GM19025 (cell line): Measurements from ENCODE around the gene PLEKHG5.

Source experiments
- ATAC-seq: cut with Tn5 transposase; IDR thresholded peaks from one replicate; pipeline ENCODE4 v1.9.1; 2021; ENCODE audit warnings: mild to moderate bottlenecking, low read depth, moderate library complexity; ENCODE audit not compliant: unreplicated experiment

PLEKHG5 gene

DNA sequence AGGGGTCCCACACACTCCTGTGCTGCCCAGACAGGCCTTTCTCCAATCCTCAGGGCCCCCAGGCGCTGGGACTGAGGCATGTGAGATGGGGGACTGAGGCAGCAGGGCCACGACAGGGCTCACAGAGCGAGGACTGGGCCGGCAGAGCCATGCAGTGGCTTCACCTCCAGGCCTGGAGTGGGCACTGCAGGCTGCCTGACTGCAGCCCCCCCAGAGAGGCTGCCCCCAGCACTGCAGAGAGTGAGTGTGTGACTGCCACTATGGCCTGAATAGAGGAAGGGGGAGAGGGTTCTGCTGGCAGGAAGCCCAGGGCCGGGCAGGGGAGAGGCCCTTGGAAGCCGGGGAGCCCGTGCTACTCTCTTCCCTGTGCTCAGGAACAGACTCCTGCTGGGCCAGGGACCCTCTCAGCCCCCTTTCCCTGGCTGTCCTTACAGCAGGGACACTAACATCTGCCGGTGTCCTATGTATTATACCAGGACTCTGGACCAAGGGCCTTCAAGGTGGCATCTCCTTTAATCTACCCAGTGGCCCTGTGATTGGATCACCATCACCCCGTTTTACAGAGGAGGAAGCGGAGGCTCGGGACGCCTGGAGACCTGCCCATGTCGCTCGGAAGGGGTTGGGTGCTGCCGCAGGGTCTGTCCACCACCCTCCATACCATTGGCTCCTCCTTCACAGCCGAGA is 20.2 kb upstream of the PLEKHG5 start:
- ATAC-seq = no peak

DNA sequence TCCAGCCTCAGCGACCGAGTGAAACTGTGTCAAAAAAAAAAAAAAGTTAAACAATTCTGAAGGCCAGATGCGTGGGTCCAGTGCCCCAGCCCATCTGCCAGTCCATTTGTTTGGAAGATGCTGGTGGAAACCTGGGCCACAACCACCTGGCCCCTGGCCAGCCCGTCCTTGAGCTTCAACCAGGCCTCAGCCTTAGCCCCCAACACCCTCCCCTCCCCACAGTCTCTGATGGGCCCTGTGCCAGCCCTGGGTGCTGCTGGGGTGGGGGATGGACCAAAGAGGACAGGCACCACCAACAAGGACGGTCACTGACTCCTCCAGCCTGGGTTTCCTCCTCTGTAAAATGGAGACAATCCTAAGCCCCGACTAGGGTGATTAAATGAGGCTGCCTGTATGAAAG is 19.6 kb upstream of the PLEKHG5 start:
- no peak for ATAC-seq

DNA sequence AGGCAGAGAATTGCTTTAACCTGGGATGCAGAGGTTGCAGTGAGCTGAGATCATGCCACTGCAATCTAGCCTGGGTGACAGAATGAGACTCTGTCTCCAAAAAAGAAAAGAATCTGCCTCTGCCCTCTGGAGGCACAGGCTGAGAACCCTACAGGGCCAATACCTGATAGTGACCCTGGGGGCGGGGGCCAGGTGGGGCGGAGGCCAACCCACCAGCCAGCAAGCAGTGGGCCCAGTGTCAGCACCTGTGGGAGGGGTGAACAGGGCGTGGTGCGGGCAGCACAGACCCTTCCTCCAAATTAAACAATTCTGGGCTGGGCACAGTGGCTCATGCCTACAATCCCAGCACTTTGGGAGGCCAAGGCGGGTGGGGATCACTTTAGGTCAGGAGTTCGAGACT is 19.0 kb upstream of the PLEKHG5 start:
- no peak for ATAC-seq

DNA sequence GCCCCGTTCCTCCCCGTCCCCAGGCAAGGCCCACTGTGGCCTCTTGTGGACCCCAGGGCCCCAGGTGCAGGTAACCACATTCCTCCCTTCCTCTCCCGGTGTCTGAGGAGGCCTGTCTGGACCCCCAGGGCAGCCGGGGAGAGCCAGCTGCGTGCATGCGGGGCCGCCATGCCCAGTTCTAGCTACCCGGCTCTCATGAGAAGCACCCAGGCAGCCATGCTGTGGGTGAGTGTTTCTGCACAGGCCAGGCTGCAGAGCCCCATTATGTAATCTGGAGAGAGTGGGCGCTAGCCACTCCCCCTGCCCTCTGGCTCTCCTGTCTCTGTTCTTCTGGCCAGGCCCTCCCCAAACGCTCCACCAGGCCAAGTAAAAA is 18.4 kb upstream of the PLEKHG5 start:
- no peak for ATAC-seq

DNA sequence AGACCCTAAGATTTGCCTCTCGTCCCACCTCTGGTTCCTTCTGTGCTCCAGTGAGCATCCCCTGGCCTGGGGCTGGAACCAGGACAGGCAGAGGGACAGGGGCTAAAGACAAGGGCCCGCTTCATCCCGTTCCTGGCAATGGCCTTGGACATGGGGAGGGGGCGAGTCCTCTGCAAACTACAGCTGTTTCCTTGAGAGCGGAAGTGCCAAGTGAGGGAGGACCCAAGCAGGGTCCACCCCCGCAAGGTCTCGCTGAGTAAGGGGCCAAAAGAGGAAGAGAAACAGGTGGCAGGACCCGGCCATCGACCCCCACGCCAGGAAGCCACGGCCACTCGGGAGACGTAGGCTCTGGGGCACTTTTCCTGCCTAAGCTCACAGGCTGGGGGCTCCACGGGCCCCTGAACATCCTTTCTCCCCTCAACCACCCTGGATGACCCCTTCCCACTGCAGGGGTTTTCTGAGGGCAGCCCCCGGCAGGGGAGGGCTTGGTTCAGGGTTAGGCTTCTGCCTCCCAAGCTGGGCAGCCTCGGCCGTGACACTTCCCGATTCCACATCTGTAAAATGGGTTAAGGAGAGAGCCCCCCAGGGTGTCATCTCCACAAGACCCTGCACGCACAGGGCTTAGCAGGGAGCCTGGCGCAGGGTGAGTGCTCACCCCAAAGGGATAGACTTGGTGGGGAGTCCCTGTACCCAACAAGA is 17.9 kb upstream of the PLEKHG5 start:
- no peak for ATAC-seq

DNA sequence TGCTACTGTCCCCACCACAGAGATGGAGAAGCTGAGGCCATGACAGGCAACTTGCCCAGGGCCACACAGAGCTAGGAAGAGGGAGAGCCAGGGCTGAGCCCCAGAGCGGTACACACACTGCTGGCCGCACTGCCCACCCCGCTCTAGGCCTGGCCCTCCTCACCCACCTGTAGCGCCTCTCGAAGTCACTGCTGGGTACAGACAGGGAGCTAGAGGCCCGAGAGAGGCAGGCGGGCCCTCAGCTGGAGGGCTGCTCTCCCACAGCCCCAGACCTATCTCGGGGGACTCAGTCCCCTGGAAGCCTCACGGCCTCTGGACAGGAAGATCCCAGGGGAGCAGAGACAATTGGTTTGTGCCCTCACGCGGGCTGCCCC is 17.3 kb upstream of the PLEKHG5 start:
- no peak for ATAC-seq

DNA sequence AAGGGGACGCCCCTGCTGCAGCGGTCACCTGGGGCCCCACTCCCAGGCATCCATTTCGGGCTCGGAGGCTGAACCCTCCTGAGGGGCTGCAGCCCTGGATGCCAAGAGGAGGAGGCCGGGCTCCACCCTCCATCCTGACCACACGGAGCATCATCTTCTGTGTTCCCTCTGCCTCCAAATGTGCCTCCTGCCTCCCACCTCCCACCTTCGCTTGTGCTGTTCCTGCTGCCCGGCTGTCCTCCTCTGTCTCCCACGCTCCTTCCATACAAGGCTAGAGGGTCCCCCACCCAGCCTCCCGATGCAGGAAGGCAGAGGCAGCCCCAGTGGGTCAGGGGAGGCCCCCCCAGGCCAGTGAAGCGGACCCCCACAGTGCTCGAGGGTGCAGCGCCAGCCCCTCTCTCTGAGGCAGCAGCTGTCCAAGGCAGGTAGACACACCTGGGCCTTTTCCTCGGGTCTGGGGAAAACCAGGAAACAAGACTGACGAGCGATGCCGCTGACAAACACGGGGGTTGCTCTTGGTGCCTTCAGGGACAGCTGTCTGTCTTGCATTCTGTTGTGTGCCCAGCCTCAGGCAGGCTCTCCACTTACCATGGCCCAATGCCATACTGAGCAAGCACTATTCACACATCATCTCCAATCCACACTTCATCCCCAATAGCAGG is 16.8 kb upstream of the PLEKHG5 start:
- no peak for ATAC-seq

DNA sequence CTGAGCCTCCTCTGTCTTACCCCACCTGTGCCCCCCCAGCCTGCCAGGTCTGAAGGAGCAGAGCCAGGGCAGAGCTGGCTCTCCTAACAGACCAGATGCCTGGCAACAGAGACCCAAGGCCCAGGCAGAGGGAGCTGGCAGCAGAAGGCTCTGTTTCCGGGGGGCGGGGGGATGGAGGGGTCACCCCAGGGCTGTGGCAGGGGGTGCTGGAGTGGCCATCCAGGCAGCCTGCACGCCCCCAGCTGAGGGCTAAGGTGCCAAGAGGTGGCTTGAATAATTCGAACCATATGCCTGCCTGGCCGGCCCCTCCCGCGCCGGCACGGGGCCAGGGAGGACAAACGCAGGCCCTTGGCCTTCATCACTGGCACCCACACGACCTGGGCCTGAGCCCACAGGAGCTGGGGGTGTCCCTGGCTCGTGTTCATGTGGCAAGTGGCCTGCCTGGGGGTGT is 16.0 kb upstream of the PLEKHG5 start:
- ATAC-seq = no peak

DNA sequence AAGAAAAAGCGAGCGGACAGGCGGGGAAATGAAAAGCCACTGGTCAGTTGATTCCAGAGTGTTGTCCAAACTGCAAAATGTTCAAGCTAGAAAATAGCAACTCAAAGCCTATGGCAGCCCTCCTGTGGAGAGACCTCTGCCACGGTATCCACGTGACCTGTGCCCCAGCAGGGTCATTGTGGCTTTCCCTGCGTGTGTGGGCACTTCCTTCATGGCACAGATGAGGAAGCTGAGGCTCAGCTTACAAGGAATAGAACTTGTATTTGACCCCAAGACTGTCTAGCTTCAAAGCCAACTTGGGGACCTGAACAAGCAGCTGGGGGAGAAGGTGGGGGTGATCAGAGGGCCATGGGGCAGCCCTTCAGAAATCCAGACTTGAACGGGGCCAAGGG is 15.6 kb upstream of the PLEKHG5 start:
- no peak for ATAC-seq

DNA sequence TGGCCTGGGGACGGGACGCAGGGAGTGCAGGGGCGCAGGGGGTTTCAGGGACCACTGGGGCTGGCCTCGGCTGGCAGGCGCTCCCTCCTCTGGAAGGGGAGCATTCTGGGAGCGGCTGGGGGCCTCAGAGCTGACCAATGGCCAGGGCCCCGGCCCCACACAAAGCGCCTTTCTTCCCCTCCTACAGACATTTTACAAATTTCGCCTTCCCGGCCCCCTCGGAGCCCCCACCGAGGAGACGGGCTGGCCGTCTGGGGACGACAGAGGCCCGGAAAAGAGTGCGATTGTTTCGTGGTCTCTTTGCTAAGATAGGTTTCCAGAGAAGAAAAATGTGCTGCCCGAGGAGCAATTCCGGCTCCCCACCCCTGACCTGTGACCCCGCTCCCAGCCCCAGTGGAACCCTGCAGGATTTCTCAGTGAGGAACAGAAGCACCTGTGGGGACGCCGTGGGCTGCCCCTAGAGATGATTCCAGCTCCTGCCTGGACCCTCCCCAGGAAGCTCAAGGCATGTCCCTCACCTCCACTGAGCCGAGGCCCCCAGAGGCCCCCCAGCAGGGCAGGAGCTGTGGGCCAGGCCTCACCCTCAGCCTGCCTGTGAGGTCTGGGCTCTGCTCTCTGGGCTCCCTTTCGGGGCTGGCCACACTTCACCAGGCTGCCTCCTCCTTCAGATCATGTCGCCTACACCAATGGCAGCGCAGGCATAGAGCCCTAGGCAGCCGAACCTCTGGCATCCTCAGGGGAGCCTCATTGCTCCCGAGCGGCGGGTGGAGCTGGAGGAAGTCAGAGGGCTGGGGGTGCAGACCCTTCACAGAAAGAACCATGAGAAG is 15.0 kb upstream of the PLEKHG5 start:
- ATAC-seq = no peak

DNA sequence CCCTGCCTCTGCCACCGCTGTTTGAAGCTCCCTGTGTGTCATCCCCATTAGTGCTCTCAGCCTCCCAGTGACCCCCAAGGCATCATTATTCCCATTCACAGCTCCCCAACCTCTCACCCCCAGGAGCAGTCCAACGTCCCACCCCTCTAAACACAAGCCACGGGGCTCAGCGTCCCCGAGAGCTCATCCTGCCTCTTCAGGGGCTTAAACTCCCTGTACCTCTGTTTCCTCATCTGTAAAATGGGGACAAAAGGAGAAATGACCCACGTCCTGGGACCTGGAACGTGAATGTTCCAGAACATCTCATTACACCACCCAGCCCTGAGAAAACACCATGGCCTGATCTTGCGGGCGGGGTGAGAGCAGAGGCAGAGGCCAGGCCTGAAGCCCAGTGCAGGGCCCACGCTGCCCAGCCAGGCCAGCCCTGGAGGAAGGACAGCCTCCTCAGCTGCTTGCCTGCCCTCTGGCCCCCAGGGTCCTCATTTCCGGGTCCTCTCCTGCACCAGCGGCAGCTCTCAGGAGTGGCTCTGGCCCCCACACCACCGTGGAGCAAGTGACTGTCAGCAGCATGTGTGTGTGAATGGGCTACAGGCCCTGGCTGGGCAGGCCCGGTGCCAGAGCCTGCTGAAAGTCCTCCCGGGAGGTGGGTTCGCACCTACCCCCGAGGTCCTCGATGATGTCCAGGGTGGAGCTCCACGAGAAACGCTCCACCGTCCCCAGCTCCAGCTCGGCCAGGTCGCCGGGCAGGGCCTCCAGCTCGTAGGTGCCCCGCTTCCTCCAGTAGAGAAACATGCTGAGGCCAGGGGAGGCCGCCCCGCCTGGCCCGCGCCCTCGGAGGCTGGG is 14.1 kb upstream of the PLEKHG5 start:
- no peak for ATAC-seq

DNA sequence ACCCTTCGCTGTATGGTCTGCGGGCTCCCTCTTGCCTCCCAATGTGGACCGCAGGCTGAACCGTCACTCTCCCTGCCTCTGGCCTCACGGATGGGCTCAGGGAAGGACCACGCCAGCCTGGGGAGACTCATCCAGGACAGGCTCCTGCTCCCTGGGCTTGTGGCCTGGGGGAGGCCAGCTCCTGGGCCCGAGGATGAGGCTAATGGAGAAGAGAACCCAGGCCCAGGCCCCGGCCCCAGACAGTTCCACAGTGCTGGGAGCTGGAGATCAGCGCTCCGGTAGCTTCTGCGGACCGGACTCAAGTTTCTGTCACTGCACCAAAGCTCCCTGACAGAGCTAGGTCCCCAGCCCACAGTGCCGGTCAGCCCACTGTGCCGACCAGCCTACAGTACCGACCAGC is 13.4 kb upstream of the PLEKHG5 start:
- ATAC-seq = no peak

DNA sequence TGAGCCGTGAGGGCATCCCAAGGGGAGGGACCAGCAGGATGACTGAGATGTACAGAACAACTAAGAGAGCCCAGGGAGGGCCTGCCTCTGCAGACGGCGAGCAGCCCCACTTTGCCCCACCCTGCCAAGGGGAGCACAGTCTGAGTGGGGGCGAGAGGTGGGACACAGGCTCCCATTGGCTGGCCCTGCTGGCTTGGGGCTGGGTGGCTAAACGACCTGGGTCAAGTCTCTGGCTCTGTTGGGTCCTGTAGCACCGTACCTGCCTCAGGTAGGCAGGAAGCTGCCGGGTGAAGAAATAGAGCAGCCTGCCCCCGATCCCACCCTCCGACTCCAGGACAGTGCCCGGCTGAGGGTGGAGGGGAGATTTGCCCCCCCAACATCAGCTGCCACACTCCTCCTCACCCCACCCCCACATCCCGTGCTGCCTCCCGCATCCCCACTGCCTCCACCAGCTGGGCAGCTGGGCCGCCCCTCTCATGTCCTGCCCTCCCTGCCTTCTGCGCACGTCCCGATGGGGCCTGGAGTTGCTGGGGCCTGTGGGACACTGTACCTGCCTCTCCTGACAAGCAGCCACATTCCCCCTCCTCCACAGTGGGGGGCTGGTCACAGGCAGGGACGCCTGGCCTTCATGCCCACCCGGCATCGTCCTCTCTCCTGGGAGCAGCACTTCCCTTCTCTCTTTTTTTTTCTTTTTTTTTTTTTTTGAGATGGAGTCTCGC is 12.6 kb upstream of the PLEKHG5 start:
- no peak for ATAC-seq

DNA sequence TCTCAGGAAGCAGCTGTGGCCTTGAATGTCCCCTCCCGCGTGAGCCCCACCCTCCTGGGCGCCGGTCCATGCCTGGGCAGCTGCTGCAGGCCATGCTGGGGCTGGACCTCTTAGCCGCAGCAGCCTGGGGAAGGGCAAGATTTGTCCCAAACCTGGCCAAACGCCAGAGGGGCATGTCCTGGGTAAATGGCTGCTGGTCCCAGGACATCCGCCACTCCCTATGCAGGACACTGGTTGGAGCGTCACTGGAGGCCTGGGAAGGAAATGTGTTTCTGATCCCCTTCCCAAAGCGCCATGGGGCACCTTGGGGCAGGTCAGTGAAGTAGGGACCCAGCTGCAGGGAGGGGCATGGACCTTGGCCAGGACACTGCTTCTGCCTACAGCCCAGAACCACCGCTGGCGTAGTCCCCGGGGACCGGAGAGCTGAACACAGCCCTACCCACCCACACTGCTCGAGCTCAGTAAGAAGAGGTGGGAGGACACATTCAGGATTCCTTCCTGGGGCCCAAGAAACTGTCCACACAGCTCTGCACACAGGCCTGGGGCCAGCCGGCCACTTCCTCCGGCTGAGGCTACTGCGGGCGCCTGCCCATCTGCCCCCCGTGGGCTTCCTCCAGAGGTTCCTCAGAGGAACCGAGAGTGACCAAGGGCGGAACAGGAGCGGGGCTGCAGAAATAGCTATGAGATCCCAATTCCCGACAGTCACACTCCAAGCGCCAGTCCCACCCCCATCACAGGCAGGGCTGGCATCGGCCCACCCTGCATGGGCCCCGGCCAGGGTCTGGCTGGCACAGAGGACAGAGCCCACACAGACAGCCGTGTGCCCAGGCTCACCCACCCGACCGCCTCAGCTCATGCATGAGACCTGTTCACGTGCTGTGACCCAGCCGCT is 10.8 kb upstream of the PLEKHG5 start:
- ATAC-seq = no peak

DNA sequence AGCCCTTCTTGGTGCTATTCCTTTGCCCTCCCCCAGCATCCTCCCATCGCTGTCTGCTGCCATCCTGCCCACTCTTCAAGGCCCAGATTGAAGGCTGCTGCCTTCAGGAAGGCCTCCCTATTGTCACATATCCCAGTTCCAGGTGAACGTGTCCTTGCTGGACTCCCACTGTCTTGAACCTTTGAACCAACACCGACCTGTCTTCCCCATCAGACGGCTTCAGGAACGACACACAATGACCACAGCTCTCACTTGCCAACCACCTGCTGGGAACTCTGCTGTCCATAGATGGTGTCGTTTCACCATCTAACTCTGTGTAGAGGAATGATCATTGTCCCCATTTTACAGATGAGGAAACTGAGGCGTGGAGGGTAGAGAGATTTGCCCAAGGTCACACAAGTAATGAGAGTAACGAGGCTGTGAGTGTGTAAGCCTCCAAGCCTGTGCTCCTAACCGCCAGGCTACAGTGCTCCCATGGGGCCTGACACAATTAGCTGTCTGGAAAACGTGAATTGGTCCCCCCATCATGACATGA is 9.9 kb upstream of the PLEKHG5 start:
- ATAC-seq = no peak

DNA sequence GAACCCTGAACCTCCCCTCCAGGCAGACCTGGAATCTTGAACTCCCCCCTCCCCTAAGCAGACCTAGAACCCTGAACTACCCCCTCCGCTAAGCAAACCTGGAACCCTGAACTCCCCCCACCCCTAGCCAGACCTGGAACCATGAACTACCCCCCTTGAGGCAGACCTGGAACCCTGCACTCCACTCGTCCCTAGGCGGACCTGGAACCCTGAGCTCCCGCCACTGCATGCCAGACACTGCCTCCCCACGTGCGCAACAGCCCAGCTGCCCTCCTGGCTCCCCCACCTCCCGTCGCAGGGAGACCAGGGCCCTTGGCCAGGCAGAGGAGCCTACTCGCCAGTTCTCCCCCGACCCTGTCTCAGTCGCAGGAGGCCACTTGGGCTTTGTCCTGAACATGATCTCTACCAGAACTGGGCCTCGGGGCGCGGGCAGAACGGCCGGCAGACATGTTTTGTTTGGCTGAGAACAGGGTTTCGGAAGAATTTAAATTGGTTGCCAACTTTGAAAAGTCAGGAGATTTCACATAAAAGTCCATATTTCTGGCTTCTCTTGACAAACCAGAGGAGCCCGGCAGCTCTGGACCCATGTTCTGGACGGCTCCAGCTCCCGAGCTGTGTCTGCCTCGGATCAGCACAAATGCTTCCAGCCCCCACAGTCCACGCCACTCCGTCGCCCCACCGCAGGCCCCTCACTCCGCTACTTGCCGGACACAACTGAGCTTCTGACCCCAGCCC is 9.2 kb upstream of the PLEKHG5 start:
- no peak for ATAC-seq

DNA sequence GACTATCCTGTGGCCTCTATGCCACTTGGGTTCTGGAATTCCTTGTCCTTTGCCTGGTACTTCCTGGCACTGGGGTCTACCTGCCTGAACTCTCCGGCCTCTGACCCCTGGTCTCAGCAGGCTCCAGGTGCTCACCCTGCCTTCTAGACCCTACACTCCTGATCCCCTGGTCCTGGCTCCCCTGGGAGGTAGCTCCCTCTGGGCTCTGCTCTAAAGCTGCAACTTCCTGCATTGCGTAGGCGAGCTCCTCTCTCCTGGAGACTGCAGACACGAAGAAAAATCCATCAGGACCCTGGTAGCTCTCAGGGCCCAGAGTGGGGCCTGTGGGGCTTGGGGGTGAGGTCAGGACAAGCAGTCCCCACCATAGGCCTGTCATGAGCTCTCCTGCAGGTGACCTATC is 7.8 kb upstream of the PLEKHG5 start:
- no peak for ATAC-seq
